ENCODE data around the gene IGF1R.

The IGF1R gene

DNA sequence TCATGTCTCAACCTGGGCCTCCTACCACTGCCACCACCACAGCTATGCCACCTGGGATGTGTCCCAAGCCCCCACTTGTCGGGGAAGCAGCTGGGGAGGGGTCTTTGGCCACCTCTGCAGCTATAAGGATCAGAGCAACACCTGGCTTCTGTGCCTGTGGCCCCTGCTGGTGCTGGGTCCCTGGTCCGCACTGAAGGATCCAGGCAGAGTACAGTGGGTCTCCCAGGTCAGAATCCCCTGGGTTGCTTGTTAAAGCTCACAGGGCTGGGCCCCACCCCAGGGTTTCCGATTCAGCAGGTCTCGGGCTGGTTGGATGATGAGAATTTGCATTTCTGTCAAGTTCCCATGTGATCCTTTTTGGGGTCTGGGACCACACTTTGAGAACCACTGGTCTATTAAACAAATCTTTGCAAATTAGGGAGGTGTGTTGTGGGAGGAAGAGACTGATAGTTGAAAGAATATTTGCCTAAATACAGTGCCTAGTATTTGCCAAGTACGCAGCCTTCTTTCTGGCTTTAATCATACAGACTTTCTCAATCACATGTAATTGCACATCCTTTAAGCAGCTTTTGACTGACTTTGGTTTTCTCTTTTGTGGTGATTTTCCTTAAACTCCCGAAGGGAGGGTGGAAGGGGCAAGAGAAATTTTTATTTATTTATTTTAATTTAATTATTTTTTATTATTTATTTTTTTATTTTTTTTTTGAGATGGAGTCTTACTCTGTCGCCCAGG, 127.3 kb downstream of the IGF1R start:
- DNase-seq (ENCODE audit: low read depth in 2 of 2) = no peak

GRCh38 chr15:98776607-98777281, 128.4 kb downstream of the IGF1R start:
- peak in 1 of 2 experiments; percentile 44 for DNase-seq (ENCODE audit: low read depth in 2 of 2)

DNA sequence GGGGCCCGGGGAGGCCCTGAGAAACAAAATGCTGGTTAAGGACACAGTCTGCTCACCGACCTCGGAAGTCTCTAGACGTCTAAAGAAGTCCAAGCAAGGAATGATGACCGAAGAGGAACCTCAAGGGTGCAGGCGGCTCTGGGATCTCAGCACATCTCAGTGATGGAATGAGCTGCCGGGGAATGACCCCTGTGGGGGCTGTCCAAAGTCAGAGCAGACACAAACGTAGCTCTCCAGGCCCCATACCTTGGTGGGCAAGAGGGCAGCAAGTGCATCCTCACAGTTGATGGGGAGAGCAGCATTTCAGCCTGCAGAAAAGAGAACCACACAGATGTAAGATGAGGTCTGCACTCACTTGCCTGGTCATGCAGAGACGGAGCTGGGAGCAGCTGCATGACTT, 129.1 kb downstream of the IGF1R start:
- DNase-seq (ENCODE audit: low read depth in 2 of 2) = no peak

DNA sequence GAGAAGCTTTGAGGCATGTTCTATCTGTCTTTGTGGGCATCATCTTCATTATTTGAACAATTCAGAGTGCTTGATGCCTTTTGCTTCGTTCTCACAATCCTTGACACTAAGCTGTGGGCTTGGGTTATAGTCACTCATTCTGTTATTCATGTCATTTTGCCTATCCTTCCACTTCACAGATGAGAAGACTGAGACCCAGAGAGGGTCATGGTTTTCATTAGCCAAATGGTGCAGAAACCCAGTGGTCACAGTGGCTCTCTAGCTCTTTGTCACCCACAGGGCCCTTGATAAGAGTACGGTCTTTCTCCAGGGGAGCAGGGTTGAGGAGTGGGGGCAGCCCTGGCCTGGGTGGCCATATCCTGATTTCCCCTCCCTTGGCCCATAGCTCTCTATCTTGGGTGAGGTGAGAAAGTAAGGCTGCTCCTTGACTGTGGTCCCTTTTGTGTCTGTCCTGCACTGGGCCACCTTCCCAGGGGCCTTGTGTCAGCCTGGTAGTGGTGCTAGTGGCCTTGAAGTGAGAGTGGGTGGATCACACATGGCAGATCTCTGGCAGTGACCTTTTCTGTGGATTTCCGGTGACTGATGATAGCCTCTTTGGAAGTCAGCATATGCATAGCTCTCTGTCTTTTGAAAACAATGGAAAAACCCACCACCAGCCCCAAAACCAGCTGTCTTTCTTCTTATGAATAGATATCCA, 130.1 kb downstream of the IGF1R start:
- no peak for DNase-seq (ENCODE audit: low read depth in 2 of 2)

DNA sequence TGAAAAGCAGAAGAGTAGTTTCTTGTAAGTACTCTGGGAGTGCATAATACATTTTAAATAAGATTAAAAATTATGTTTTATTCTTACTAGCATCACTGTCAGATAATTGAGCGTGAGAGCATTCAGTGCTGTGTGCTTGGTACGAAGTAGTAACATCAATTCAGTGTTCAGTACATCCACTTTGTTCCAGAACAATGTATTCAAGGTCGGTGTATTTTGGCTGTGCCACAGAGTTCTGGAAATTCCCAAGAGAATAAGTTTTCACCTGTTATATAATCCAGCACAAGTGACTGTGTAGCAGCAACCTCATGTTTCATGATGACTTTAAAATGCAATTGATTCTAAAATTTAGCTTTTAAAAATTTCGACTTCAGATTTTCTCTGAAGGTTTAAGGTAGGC, 130.6 kb downstream of the IGF1R start:
- no peak for DNase-seq (ENCODE audit: low read depth in 2 of 2)

DNA sequence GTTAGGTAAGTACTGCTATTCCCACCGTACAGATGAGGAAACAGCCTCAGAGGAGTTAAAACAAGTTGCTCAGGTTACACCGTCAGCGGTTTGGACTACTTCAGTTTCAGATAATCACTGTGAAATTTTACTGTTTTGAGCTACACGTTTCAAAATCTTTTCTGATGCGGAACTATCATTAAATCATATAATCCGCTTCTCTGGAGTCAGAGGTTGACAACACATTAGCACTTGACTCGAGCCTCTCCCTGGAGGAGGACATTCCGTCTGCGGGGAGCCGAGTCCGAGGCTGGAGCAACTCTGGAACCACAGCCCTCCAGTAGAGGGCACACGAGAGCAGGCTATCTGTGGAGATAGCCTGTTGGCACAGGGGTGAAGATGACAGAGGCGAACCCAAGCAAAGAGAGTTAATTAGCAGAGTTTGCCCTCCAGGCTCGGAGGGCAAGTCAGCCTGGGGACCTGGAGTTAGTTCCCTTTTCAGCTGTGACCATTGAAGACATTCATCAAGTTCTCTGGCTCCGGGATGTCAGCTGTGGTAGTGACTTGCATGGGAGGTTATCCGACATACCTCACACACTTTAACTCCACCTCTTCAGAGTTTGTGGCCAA, 131.2 kb downstream of the IGF1R start:
- DNase-seq (ENCODE audit: low read depth in 2 of 2) = no peak

DNA sequence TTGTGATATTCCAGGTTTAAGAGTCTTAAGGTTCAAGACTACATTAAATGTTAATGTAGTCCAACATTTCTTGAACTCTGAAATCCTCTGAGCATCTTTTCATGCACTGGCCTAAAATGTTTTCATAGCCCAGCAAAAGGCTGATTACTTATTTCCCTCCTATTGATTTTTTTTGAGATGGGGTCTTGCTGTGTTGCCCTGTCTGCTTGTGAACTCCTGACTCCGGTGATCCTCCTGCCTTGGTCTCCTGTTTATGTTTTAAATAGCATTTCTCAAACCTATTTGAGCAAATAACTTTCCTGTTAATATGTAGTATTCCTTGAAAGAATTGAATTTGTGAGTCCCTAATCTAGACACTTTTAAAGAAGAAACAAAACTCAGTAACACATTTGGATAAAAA, 133.5 kb downstream of the IGF1R start:
- no peak for DNase-seq (ENCODE audit: low read depth in 2 of 2)

DNA sequence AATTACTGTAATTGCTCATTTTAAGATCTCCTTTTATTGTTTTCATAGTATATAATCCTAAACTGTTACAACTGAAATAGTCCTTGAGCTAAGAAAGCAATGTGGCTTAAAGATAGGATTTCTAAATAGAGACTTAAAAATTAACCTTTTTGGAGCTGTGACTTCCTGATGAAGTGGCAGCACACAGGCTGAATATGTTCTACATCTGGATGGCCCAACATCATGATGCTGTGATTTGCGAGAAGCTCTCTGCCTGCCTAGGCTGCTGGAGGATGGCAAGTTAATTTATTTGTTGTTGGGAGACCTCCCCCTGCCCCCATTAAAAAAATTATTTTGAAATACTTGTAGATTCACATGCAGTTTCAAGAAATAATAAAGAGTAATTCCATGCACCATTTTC, 134.5 kb downstream of the IGF1R start:
- no peak for DNase-seq (ENCODE audit: low read depth in 2 of 2)

DNA sequence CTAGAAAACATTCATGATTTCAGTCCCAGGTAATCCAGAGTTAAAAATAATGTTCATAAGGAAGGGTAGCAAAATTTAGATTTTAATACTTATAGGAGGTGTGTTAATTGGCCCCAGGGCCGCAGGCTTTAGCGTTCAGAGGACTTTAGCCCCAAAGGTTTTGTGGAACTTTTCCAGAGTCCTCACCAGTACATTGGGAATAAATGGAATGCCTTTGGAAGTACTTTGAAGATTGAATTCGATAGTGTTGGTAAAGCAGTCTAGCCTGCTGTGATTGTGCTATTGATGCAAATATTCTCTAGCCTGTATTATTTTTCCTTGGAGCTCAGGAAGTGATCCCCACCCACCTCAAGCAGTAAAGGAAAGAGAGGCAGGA, 137.1 kb downstream of the IGF1R start:
- no peak for DNase-seq (ENCODE audit: low read depth in 2 of 2)

GRCh38 chr15:98785807-98786621, 137.7 kb downstream of the IGF1R start:
- DNase-seq (ENCODE audit: low read depth in 2 of 2) = no peak

DNA sequence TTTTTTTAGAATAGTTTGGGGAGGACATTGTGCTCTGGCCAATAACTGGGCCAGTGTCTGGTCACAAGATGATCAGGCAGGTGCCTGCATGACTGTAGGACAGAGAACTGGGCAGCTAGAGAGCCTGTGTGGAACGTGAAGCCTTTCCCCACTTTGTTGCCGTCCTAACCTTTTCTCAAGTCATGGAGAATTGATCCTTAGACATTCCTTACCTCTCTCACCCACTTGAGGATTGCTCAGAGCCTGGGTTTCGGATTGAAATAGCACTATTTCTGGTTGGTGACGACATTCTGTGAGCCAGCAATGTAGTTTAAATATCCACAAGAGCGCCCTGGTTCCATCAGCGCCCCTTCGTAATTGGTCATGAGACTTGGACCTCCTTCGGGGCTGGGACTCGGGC, 138.4 kb downstream of the IGF1R start:
- DNase-seq (ENCODE audit: low read depth in 2 of 2) = no peak

- DNase-seq (ENCODE audit: low read depth in 2 of 2) = no peak
Observed at GRCh38 chr15:98787194-98787593, 138.9 kb downstream of the IGF1R start.

DNA sequence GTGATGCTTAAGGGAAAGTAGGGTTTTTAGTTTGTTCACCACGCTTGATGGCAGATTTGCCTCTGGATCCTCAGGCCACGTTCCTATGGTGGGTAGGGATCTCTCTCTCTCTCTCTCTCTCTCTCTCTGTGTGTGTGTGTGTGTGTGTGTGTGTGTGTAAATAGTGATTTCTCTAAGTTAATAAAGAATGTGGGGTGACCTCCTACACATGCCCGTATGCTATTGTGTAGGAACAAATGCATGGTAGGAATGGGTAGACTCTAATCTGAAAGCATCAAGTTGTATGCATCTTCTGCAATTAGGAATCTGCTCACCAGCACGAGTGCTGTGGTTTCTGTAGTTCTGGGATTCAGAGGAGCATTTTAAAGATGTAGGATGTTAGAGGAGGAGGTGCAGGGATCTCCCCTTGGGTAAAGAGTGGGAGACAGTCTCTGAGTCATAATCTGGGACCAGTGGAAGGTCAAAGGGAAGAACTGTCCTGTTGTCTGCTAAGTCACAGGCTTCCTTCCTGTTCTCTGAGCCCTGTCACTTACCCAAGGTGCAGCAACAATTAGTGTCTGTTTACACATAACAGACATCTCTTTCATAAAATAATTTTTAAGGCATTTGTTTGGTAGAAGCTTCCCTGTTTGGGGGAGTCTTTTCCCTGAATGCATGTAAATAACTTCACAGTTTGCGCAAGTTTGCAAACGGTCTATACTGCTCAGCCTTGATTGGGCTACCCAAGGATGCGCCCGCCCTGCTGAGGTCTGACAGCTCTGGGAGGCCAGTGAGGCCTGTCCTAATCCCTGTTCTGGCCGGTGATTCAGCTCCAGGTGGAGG, 139.8 kb downstream of the IGF1R start:
- no peak for DNase-seq (ENCODE audit: low read depth in 2 of 2)

DNA sequence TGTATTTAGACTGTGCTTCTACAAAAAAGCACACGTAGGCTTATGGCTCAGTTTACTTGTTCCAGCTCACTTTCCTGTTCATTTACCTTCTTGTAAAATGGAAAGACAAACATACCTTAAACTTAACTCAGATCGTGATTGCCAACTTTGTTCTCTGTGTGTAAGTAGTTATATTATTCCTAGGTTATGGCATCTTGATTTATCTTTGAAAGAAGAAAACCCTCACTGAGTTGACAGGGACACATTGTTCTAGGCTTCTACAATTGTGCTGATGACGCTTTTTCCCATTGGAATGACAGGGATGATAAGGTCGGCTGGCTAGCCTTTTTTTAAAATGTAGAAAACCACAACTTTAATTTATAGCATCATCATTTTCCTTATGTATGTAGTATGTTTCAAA, 140.7 kb downstream of the IGF1R start:
- no peak for DNase-seq (ENCODE audit: low read depth in 2 of 2)

- no peak for DNase-seq (ENCODE audit: low read depth in 2 of 2)
Observed at GRCh38 chr15:98790270-98790669, 141.9 kb downstream of the IGF1R start.

DNA sequence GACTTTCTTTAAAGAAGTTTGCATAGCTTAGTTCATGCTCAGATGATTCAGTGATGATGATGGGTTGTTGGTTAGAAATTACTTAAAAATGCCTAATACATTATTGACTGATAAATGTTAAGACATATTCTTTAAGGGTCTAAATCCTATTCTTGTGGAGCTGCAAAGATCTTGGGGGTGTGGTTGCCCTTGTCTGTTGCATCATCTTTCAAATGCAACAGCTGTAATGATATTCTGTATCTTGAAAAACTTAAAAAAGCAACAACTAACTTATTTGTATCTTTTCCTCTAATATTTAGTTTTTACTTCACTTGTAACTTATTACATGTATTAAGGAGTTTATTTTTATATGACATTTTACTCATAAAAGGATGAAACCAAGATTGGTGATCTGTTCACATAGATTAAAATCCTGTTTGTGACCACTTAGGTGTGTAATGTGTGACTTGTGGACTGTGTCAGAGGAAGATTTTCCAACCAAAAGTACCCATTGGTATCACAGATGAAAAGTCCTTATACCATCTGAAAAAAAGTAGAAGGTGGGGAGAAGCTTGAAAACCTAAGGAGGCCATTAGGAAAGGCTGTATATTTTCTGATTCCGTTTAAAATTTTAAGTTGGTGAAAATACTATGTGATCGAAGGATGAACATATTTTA, 142.8 kb downstream of the IGF1R start:
- no peak for DNase-seq (ENCODE audit: low read depth in 2 of 2)

DNA sequence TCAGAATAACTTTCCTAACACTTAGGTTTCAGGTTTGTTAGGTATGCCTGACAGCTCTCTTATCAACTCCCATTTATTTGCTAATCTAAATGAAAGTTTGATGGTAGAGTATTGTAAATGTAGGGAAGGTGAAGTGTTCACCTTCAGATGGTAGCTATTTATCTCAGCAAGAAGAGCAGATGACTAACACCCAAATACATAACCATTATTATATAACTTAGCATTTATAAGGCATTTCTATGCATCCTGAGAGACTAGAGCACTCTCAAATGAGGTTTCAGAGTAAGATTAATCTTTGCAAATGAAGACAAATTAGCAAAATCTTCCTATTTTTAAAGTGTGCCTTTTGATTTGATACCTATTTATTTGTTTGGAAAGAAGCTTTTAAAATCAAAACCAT, 143.8 kb downstream of the IGF1R start:
- DNase-seq (ENCODE audit: low read depth in 2 of 2) = no peak

DNA sequence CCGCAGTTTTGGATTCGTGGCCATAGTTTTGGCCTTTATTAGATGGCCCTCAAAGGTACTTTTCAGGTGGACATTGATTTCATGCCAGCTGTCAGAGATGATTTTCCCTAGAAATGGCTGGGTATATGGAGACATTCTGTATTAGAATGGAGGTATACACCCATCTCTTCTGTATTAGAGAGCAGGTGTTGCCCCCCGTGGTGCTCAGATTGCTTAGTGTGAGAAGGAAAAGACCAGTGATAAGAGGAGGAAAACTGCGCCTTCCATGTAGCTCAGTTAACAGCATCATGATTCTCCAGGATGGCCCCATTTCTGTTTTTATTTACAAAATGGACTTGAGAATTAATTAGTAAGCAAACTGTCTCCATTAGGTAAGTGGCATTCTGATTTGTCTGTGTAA, 145.9 kb downstream of the IGF1R start:
- no peak for DNase-seq (ENCODE audit: low read depth in 2 of 2)

DNA sequence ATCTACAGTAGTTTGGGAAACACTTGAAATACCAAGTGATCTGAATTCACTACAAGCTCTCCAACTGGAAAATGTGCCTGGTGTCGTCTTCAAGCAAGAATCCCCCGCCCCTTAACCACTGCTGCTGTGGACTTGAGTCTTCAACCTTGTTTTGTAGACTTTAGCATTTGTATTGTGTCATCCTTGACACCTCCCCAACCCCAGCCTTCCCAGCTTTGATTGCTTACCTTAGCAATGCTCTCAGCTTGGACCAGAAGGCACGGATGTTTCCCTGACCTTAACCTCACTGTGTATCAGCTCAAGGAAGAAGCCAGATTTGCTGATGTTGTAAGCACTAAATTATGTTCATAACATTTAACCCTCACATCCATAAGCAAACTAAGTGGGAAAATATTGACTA, 146.4 kb downstream of the IGF1R start:
- DNase-seq (ENCODE audit: low read depth in 2 of 2) = no peak

DNA sequence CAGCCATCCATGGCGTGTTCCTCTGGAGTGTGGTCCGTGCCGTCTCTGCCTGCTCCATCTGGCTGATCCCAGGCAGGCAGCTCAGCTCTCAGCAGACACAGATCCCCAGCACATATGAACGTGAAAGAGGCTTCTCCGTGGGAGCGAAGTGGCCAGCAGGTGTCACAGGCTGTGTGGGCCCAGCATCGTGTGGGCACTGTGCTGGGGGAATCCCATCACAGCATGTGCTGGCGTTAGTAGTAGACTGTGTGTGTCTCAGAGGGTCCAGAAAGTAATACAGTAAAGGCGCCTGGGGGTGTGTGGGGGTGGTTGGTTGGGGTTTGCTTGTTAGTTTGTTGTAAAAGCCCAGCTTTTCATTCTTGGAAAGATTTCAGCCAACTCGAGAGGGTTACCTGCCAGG, 147.6 kb downstream of the IGF1R start:
- no peak for DNase-seq (ENCODE audit: low read depth in 2 of 2)

Measured in fibroblast of skin of left biceps (primary cell).